CD4-positive, alpha-beta T cell treated with Interleukin-4 for 4 hours (primary cell): ENCODE data around the gene PMP22.

Source experiments
- DNase-seq: peaks from one replicate; pipeline ENCODE4 v3.0.0-alpha.2; 2020

PMP22 gene

GRCh38 chr17:15273141-15273793 lies 8.1 kb upstream of the PMP22 start:
- DNase-seq, result no peak

- no peak for DNase-seq
These were observed 6.6 kb upstream of the PMP22 start for GRCh38 chr17:15271741-15272140.

GRCh38 chr17:15270628-15271381 lies 5.7 kb upstream of the PMP22 start:
- DNase-seq, result no peak

- no peak for DNase-seq
These were observed 4.6 kb upstream of the PMP22 start for GRCh38 chr17:15269780-15270089.

- no peak for DNase-seq
These were observed 4.1 kb upstream of the PMP22 start for GRCh38 chr17:15269087-15269779.

GRCh38 chr17:15268461-15268860 lies 3.3 kb upstream of the PMP22 start:
- DNase-seq, result no peak

GRCh38 chr17:15267996-15268395 lies 2.9 kb upstream of the PMP22 start:
- DNase-seq, result no peak

GRCh38 chr17:15266325-15267125 lies 1.4 kb upstream of the PMP22 start:
- no peak for DNase-seq

GRCh38 chr17:15264542-15264941 lies 584 bp downstream of the PMP22 start:
- no peak for DNase-seq

GRCh38 chr17:15263680-15264079 lies 1.4 kb downstream of the PMP22 start:
- no peak for DNase-seq

- no peak for DNase-seq
These were observed 1.9 kb downstream of the PMP22 start for GRCh38 chr17:15263206-15263579.

- DNase-seq, result no peak
These were observed 2.6 kb downstream of the PMP22 start for GRCh38 chr17:15262291-15263205.

GRCh38 chr17:15261802-15262290 lies 3.3 kb downstream of the PMP22 start:
- DNase-seq, result no peak

- no peak for DNase-seq
These were observed 3.8 kb downstream of the PMP22 start for GRCh38 chr17:15261258-15261801.

- DNase-seq, result peak; percentile 18
These were observed 4.5 kb downstream of the PMP22 start for GRCh38 chr17:15260376-15261257.

- no peak for DNase-seq
These were observed 7.2 kb downstream of the PMP22 start for GRCh38 chr17:15257796-15258512.

GRCh38 chr17:15257258-15257788 lies 7.8 kb downstream of the PMP22 start:
- DNase-seq, result peak; percentile 57

- DNase-seq, result no peak
These were observed 8.4 kb downstream of the PMP22 start for GRCh38 chr17:15256689-15257088.

- no peak for DNase-seq
These were observed 9.2 kb downstream of the PMP22 start for GRCh38 chr17:15255713-15256454.
